Chondrocyte (in vitro differentiated cells): ENCODE data around the gene SOX18. TPM values are rescaled to one million over a fixed set of nuclear protein-coding genes. Genes with fewer than 3 reads are reported as not detected.

ENCODE experiments used
- DNase-seq: peaks from one replicate; pipeline ENCODE4 v3.0.0; 2021; ENCODE audit warnings: mixed read lengths, low spot score
- H3K27ac Mint-ChIP-seq: one replicate; pipeline ENCODE4 v1.8.0; 2021; ENCODE audit warnings: mild to moderate bottlenecking, moderate library complexity, mixed read lengths; ENCODE audit not compliant: unreplicated experiment
- H3K27me3 Mint-ChIP-seq: 2 replicates; pipeline ENCODE4 v1.8.0; 2021; ENCODE audit warnings: low read depth, mixed read lengths
- H3K36me3 Mint-ChIP-seq: 2 replicates; pipeline ENCODE4 v1.8.0; 2021; ENCODE audit warnings: low read depth, mixed read lengths
- H3K4me1 Mint-ChIP-seq: 2 replicates; pipeline ENCODE4 v1.8.0; 2021; ENCODE audit warnings: low read depth, mild to moderate bottlenecking, mixed read lengths
- H3K4me3 Mint-ChIP-seq: one replicate; pipeline ENCODE4 v1.8.0; 2021; ENCODE audit warnings: mild to moderate bottlenecking, moderate library complexity, mixed read lengths; ENCODE audit not compliant: unreplicated experiment
- H3K9me3 Mint-ChIP-seq: 2 replicates; pipeline ENCODE4 v1.8.0; 2021; ENCODE audit warnings: low read depth, mixed read lengths
- CTCF ChIP-seq: fragments of 200-600 bp; sonication (generic); IDR thresholded peaks from 2 replicates; pipeline ENCODE4 v1.5.0; 2021; ENCODE audit warnings: antibody characterized with exemption, mild to moderate bottlenecking, moderate library complexity
- total RNA-seq: library from RNA; stranded (reverse); gene quantifications from 3 replicates; pipeline ENCODE4 v1.2.1, GENCODE V29; 2021

The SOX18 gene
- total RNA-seq, 1 donor from 2014 or later: 2.3 TPM

GRCh38 chr20:64072498-64073063, 23.1 kb upstream of the SOX18 start:
- no peaks in the 10 kb centered on the region for H3K4me1 Mint-ChIP-seq
- DNase-seq: no peak
- no peak for TF ChIP-seq CTCF
- H3K9me3 Mint-ChIP-seq: no peaks in the 10 kb centered on the region
- no peaks in the 10 kb centered on the region for H3K36me3 Mint-ChIP-seq
- H3K27me3 Mint-ChIP-seq: no peaks in the 10 kb centered on the region
- no peak overlapping the region for H3K27ac Mint-ChIP-seq
- H3K4me3 Mint-ChIP-seq: no peak overlapping the region

GRCh38 chr20:64071341-64072332, 22.2 kb upstream of the SOX18 start:
- Mint-ChIP-seq H3K36me3 (no peaks in the 10 kb centered on the region), H3K4me1 (no peaks in the 10 kb centered on the region), H3K9me3 (no peaks in the 10 kb centered on the region), H3K4me3 (no peak overlapping the region), H3K27ac (no peak overlapping the region), H3K27me3 (no peaks in the 10 kb centered on the region)
- no peak for DNase-seq
- no peak for TF ChIP-seq CTCF

GRCh38 chr20:64070244-64070993, 21.0 kb upstream of the SOX18 start:
- Mint-ChIP-seq H3K27ac (no peak overlapping the region), H3K4me1 (peaks cover 8% of the 10 kb centered on the region), H3K27me3 (no peaks in the 10 kb centered on the region), H3K4me3 (no peak overlapping the region), H3K36me3 (no peaks in the 10 kb centered on the region), H3K9me3 (no peaks in the 10 kb centered on the region)
- DNase-seq: no peak
- TF ChIP-seq CTCF: no peak

- H3K27ac Mint-ChIP-seq: no peak overlapping the region
- peaks cover 12% of the 10 kb centered on the region for H3K4me1 Mint-ChIP-seq
- no peak for DNase-seq
Measured at GRCh38 chr20:64069614-64070243, 20.3 kb upstream of the SOX18 start.

More at GRCh38 chr20:64069614-64070243, 20.3 kb upstream of the SOX18 start:
- H3K9me3 Mint-ChIP-seq: no peaks in the 10 kb centered on the region
- no peaks in the 10 kb centered on the region for H3K27me3 Mint-ChIP-seq
- no peak overlapping the region for H3K4me3 Mint-ChIP-seq
- H3K36me3 Mint-ChIP-seq: no peaks in the 10 kb centered on the region
- peak; percentile 85 for TF ChIP-seq CTCF
